Type B pancreatic cell (in vitro differentiated cells): ENCODE data around the gene SCARB1. TPM values are rescaled to one million over a fixed set of nuclear protein-coding genes. Genes with fewer than 3 reads are reported as not detected.
A peak's percentile ranks its signal among the peaks of the same experiment; 100 is the strongest.

ENCODE experiments used
- DNase-seq: peaks from one replicate; pipeline ENCODE4 v3.0.0; 2021; ENCODE audit warnings: mixed read lengths; ENCODE audit not compliant: unreplicated experiment; ENCODE audit errors: extremely low spot score
- H3K27ac Mint-ChIP-seq: 2 replicates; pipeline ENCODE4 v1.8.0; 2021; ENCODE audit warnings: mild to moderate bottlenecking, mixed read lengths
- H3K27me3 Mint-ChIP-seq: 2 replicates; pipeline ENCODE4 v1.8.0; 2021; ENCODE audit warnings: mixed read lengths
- H3K36me3 Mint-ChIP-seq: 2 replicates; pipeline ENCODE4 v1.8.0; 2021; ENCODE audit warnings: mixed read lengths
- H3K4me1 Mint-ChIP-seq: one replicate; pipeline ENCODE4 v1.8.0; 2021; ENCODE audit warnings: mixed read lengths; ENCODE audit not compliant: unreplicated experiment
- H3K4me3 Mint-ChIP-seq: 2 replicates; pipeline ENCODE4 v1.8.0; 2021; ENCODE audit warnings: mild to moderate bottlenecking, mixed read lengths
- H3K9me3 Mint-ChIP-seq: 2 replicates; pipeline ENCODE4 v1.8.0; 2021; ENCODE audit warnings: mixed read lengths
- CTCF ChIP-seq: fragments of 200-600 bp; sonication (generic); conservative IDR thresholded peaks from 2 replicates; pipeline ENCODE4 v1.5.0; 2021; ENCODE audit warnings: antibody characterized with exemption, mild to moderate bottlenecking
- total RNA-seq: library from RNA; stranded (reverse); gene quantifications from 2 replicates; pipeline ENCODE4 v1.2.1, GENCODE V29; 2021; ENCODE audit warnings: low replicate concordance

Gene SCARB1
- total RNA-seq, 1 donor from 2014 or later = 23.4 TPM

- H3K4me1 Mint-ChIP-seq = peaks cover 42% of the 10 kb centered on the region
- H3K4me3 Mint-ChIP-seq = no peak overlapping the region
- H3K27ac Mint-ChIP-seq = peak overlapping the region; percentile 62
- no peaks in the 10 kb centered on the region for H3K27me3 Mint-ChIP-seq
- H3K36me3 Mint-ChIP-seq = no peaks in the 10 kb centered on the region
- no peaks in the 10 kb centered on the region for H3K9me3 Mint-ChIP-seq
- no peak for TF ChIP-seq CTCF
- no peak for DNase-seq
These were observed 131.8 kb downstream of the SCARB1 start for GRCh38 chr12:124731869-124732268.

- no peaks in the 10 kb centered on the region for H3K9me3 Mint-ChIP-seq
- no peak for TF ChIP-seq CTCF
- no peak for DNase-seq
- H3K36me3 Mint-ChIP-seq = no peaks in the 10 kb centered on the region
- H3K4me1 Mint-ChIP-seq = peaks cover 50% of the 10 kb centered on the region
- H3K4me3 Mint-ChIP-seq = peak overlapping the region; percentile 44
- H3K27me3 Mint-ChIP-seq = no peaks in the 10 kb centered on the region
- H3K27ac Mint-ChIP-seq = peak overlapping the region; percentile 80
These were observed 133.2 kb downstream of the SCARB1 start for GRCh38 chr12:124730455-124730932.

GRCh38 chr12:124727922-124728321 lies 135.7 kb downstream of the SCARB1 start:
- DNase-seq = no peak
- Mint-ChIP-seq H3K27ac (no peak overlapping the region), H3K4me1 (peaks cover 34% of the 10 kb centered on the region), H3K9me3 (no peaks in the 10 kb centered on the region), H3K27me3 (no peaks in the 10 kb centered on the region), H3K36me3 (no peaks in the 10 kb centered on the region), H3K4me3 (no peak overlapping the region)
- TF ChIP-seq CTCF = no peak

GRCh38 chr12:124727264-124727800 lies 136.3 kb downstream of the SCARB1 start:
- no peak overlapping the region for H3K27ac Mint-ChIP-seq
- no peaks in the 10 kb centered on the region for H3K36me3 Mint-ChIP-seq
- no peaks in the 10 kb centered on the region for H3K27me3 Mint-ChIP-seq
- no peak for DNase-seq
- no peaks in the 10 kb centered on the region for H3K9me3 Mint-ChIP-seq
- H3K4me3 Mint-ChIP-seq = no peak overlapping the region
- H3K4me1 Mint-ChIP-seq = peaks cover 29% of the 10 kb centered on the region
- no peak for TF ChIP-seq CTCF

Other genes starting within 250 kb of the SCARB1 start
- gene UBC, start 50.8 kb upstream of the SCARB1 start, total RNA-seq = 761 and 1,411 TPM in 2 replicates
- 19.3 and 24.1 TPM in 2 replicates for gene DHX37, start 125.3 kb upstream of the SCARB1 start, total RNA-seq
- 18.1 and 19.0 TPM in 2 replicates for gene BRI3BP, start 129.8 kb upstream of the SCARB1 start, total RNA-seq
- gene AACS, start 201.6 kb upstream of the SCARB1 start, total RNA-seq = 26.9 and 37.1 TPM in 2 replicates